GOT3 (cell line): ENCODE results near the gene MAPK8IP3.
"Not testable (repeated sequence)": the region's sequence is repeated elsewhere in the genome, so short reads cannot be mapped to it uniquely, and the experiment has no call there.

ENCODE experiments used
- DNase-seq: peaks from one replicate; lab custom pipeline; 2025; ENCODE audit warnings: mixed read lengths; lab: John Stamatoyannopoulos, UW

Gene MAPK8IP3

DNA sequence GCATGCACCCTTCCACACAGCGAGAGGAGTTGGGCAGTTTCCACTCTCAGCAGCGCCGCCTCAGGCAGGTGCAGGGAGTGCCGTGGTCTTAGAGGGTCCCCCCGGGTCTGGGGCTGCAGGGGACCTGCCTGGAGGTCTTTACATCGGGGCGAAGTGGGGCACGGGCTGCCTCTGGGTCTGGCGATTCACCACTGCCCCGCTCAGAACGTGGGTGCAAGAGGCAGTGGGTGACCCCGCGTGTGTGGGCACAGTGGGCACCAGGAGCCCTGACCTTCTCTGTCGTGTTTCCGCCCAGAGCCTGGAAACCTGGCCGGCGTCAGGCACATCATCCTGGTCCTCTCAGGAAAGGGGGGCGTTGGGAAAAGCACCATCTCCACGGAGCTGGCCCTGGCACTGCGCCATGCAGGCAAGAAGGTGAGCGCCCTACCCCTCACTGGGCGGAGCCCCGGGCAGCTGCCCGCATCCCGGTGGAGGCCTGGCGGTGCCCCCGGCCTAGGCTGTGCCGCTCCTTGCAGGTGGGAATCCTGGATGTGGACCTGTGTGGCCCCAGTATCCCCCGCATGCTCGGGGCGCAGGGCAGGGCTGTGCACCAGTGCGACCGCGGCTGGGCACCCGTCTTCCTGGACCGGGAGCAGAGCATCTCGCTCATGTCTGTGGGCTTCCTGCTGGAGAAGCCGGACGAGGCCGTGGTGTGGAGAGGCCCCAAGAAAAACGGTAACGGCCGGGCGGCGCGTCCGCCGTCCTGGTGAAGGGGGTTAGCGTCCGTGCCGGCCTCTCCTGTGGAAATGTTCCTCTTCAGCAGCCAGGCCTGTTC lies 80.5 kb downstream of the MAPK8IP3 start:
- DNase-seq: no peak

DNA sequence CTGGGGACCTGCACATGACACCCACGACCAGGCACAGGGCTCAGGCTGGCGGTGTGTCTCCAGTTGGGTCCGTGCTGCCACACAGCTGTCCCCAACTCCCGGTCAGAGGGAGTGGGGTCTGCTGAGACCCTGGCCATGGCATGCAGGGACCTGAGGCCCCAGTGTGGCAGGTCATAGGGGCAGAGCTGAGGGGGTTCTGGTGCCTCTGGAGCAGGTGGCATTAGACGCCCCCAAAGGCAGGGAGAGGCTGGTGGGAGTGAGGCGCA lies 81.0 kb downstream of the MAPK8IP3 start:
- DNase-seq: no peak

DNA sequence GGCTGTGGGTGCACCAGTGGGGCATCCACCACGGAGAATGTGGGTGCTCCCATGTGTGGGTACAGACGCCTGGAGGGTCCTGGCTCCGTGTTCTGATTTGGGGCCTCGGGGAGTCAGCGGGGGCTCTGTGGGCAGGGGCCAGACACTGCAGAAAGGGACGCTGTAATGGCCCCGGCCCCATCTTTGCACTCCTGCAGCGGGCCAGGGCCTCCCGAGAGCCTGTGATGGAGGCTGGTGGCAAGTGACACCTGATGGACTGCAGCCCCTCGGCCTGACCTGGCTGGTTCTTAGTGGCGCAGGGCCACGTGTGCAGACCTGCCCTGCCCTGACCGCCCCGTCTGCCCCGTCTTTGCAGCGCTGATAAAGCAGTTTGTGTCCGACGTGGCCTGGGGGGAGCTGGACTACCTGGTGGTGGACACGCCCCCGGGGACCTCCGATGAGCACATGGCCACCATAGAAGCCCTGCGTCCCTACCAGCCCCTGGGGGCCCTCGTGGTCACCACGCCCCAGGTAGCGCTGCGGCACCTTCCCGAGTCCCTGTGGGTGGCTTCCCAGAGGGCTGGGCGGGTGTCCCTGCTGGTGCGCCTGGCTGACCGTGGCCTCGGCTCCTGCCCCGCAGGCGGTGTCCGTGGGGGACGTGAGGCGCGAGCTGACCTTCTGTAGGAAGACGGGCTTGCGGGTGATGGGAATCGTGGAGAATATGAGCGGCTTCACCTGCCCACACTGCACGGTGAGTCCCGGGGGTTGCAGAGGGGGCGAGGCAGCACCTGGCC lies 81.5 kb downstream of the MAPK8IP3 start:
- DNase-seq: no peak

DNA sequence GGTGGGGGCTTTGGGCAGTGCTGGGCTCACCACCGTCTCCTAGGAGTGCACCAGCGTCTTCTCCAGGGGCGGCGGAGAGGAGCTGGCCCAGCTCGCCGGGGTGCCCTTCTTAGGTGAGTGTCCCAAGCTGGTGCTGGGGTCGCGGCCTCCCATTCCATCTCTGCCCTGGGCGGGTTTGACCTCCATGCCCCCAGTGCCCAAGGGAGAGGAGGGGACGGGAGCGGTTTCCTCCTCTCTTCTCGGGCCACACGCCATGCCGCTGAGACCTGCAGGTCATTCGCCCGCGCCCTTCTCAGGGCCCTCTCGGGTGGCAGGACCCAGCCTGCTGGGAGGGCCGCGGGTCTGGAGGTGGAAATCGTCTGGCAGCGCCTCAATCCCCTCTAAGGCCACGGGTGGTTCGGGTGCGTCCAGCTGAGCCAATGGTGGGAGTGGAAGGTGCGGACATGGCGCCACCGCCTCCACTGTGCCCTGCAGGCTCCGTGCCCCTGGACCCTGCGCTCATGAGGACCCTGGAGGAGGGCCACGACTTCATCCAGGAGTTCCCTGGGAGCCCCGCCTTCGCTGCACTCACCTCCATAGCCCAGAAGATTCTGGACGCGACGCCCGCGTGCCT lies 82.2 kb downstream of the MAPK8IP3 start:
- no peak for DNase-seq

DNA sequence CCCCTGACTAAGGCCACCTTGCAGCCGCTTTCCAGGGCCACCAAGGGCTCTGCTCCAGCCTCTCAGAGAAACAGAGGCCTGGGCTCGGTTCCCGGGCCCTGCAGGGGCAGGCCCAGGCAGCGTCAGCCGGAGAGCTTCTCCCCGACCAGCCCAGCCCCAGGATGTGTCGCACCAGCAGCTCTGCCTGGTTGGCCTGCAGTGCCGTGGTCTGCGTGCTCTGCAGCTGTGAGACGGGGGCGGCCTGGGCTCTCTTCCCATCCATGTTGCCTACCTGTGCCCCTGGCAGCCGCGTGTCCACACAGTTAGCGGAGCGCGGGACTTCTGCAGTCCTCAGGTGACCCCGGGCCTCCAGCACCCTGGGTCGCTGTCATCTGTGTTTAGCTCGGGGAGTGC lies 82.7 kb downstream of the MAPK8IP3 start:
- no peak for DNase-seq

DNA sequence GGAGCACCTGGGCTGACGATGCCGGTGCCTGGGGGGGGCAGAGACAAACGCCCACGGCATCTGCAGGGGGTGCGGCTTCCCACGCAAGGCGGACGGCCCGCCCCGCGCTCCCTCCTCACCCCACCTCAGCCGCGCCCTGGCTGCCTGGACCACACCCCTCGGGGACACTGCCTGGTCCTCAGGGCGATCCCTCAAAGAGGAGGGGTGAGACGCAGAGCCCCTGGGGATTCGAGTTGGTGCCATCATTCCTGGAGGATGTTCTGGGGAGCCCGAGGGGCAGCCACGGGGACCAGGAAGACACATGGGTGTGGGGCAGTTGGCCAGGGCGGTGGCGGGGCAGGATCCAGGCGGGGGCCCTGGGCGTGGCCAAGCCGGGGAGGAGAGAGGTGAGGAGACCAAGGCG lies 83.6 kb downstream of the MAPK8IP3 start:
- DNase-seq: no peak

DNA sequence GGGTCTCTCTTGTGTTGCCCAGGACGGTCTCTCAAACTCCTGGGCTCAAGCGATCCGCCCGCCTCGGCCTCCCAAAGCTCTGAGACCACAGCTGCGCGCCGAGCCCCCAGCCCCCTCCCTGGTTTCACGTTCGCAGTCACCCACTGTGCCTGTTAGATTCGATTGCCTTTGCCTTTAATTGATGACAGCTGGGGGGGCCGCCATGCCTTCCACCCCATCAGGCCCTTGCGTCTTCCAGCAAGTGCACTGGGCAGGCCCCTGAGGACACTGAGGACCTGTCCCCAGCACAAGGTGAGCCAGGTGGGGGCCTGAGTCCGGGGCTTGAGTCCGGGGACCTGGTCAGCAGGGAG lies 84.2 kb downstream of the MAPK8IP3 start:
- DNase-seq: no peak

DNA sequence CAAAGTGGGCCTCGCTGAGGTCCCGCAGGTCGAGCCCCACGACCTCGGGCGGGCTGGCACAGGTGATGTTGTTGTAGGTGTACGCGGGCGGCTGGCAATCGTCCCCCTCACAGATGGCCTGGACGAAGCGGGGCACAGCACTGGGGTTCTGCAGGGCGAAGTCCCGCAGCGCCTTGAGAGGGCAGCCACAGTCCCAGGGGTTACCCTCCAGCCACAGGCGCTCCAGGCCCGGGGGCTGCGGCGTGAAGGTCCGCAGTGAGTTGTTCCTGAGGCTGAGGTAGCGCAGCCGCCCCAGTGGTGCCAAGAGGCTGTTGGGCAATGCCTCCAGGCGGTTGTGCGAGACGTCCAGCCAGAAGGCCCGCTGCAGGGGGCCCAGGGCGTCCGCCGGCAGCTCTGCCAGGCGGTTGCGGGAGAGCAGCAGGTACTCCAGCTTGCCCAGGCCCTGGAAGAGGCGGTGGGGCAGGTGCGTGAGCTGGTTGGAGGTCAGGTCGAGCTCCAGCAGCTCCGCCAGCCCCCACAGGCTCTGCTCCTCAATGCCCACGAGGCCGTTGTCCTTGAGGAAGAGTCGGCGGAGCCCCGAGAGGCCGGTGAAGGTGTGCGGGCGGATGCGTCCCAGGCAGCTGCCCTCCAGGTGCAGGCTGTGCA lies 84.7 kb downstream of the MAPK8IP3 start:
- DNase-seq: no peak

DNA sequence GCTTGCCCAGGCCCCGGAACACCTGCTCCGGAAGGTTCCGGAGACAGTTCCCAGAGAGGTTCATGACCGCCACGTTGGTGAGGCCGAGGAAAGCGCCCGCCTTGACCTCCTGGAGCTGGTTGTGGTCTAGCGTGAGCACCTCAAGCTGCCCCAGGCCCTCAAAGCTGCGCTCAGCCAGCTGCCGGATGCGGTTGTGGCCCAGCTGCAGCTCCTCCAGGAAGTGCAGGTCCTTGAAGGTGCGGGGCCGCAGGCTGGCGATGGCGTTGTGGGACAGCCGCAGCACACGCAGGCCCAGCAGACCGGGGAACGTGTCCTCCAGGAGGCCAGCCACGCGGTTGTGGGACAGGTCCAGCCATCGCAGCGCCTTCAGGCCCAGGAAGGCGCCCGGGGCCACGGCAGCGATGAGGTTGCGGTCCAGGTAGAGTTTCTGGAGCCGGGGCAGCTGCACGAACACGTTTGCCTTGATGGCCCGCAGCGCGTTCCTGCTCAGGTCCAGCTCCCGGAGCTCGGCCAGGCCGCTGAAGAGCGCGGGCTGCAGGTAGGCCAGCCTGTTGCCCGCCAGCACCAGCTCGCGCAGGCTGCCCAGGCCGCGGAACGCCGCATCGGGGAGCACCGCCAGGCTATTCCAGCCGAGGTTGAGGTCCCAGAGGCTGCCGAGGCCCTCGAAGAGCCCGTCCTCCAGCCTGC lies 85.4 kb downstream of the MAPK8IP3 start:
- no peak for DNase-seq

DNA sequence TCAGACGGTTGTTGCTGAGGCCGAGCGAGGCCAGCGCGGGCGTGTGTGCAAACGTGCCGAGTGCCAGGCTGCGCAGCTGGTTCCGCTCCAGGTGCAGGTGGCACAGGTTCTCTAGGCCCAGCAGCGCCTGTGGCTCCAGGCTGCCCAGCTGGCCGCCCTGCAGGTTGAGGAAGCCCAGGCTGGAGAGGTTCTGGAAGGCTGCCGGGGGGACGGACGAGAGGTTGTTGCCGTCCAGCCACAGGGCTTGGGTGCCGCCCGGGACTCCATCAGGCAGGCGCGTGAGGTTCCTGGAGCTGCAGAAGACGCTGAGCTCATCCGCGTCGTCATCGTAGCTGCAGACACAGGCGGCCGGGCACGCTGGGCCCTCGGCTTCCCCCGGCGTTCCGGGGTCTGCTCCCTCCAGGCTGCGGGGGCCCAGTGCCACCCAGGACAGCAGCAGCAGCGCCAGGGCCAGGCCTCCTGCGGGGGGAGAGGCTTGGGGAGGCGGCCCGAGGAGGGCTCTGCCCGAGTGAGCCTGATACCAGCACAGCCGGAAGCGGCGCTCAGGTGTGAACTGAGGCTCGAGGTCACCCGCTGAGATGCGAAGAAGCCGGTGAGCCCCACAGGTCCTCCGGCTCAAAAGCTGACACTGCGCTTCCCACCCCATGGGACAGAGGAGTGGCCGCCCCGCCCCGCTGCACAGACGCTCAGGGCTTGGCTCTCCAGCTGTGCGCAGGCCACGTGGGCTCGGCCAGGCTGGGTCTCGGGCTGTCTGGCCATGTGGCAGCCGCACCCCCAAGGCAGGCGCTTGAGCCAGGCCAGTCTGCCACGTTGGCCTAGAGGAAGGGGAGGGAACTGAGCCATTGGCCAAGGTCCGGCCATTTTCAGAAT lies 86.2 kb downstream of the MAPK8IP3 start:
- no peak for DNase-seq

DNA sequence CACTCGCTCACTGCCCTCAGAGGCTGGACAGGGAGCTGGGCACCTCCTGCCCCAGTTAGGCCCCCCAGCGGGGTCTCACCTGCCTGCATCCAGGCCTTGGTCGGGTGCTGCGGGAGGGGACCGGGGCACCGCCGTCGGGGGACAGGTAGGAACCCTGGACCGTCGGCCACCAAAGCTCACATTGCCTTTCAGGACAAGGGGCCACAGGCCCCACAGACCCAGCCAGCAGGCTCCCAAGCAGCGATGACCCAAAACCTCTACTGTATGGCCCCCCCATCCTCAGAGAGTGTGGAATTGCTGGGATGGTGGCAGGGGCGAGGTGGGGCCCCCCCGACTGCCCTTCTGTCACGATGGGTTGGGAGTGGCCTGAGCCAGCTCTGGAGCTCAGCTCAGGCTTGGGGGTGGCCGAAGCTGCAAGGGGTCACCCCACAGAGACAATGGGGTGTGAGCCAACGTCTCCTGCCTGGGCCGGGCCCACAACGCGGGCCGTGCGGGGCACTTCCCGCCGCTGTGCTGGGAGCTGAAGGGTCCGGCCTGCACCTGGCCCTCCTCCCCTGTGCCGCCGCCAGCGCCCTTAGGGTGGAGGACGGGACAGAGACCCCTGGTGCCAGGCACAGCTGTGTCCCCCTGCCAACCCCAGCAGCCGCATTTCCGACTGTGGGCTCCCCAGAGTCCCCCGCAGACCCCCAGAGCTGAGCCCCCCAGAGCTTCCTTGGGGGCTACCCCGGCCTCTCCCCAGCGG lies 87.0 kb downstream of the MAPK8IP3 start:
- no peak for DNase-seq

DNA sequence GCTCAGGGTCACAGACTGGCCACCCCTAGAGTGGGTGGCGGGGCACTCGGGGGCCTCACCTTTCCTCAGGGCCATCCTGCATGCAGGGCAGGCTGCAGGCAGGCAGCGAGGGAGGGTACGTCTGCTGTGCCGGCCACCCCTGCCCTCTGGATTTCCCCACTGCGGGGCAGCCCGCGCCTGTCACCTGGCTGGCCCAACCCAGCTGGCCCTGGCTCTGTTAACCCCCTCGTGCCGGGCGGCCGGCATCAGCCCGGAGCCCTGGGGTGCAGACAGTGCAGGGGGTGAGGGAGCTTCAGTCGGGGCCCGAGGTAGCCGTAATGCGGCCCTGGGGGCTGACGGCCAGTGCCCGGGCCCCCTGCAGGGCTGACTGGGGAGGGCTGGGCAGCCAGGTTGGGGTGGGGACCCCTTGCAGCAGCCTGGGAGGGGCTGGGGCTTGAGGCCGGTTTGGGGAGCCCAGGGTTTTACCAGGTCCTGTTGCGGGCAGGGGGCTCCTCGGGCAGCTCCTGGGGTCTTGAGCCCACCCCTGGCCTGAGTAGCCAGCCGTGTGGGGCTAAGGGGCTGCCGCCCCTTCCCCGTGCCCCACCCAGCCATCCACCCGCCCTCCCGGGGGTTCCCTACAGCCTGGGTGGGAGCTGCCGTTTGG lies 87.7 kb downstream of the MAPK8IP3 start, which contains the start of gene IGFALS:
TSS of gene IGFALS (minus strand) at position 128 of the 643 bp plus-strand sequence. CDS start at position 75, 53 bp downstream.
- DNase-seq: no peak

DNA sequence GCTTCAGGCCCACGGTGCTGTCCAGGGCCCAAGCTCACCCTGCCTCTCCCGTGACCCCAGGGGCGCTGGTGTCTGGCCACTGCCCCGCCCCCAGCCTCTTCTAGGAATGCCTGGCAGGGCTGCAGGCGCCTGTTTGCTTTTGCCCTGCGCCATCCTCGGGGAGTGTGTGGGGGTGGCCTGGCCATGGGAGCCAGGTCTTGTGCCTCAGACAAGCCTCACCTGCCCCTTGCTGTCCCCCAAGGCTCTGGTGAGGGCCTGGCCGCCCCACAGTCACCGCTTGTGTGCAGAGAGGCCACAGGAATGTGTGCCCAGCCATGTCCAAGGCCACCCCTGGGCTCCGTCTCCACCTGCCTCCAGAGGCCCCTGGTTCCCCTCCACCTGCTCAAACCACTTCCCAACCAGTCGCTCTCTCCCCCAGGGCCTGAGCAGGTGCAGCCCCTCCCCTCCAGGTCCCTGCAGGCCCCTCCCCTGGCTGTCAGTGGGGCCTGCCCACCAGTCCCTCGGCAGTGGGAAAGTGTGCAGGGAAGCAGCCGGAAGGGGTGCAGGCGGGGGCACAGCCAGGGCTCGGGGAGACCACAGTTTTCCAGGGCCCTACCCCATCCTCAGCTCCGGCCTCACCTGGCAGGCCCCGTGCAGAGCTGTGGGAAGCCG lies 88.4 kb downstream of the MAPK8IP3 start:
- DNase-seq: no peak

DNA sequence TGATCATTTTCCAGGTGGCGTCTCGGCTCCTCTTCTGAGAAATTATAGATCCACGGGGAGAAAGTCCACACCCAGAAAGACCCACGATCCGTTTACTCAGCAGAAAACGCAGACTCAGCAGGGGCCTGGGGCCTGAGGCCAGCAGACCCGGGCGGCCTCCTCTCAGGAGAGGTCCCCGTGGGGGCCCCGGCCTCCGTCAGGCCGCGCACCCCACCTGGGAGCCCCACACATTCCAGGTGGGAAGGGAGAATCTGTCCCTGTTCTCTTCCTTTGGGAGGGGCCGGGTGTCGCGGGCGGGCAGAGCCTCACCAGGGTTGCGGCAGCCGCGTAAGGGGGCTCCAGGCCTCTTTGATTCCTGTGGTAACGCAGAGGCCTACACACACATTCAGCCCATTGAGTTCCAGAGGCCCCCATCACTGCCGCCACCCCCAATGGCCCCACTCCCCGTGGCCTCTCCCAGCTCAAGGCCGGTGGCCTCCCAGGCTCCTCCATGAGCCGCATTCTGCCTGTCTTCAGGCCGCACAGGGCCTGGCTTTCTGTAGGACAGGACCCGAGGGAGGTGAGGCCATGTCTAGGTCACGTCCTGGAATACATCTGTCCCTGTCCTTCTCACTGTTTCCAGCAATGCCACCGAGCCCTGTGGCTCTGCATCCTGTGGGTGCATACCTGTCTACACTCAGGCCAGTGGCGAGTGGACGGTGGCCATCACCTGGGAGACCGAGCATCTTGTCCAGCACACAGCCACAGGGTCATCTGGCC lies 89.1 kb downstream of the MAPK8IP3 start:
- DNase-seq: no peak

DNA sequence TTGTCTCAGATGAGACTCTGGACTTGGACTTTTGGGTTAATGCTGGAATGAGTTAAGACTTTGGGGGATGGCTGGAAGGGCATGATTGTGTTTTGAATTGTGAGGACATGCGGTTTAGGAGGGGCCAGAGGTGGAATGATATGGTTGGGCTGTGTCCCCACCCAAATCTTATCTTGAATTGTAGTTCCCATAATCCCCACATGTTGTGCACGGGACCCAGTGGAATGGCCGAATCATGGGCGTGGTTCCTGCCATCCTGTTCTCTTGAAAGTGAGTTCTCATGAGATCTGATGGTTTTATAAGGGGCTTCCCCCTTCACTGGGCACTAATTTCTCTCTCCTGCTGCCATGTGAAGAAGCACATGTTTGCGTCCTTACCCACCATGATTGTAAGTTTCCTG lies 93.3 kb downstream of the MAPK8IP3 start:
- DNase-seq: not testable (repeated sequence)

DNA sequence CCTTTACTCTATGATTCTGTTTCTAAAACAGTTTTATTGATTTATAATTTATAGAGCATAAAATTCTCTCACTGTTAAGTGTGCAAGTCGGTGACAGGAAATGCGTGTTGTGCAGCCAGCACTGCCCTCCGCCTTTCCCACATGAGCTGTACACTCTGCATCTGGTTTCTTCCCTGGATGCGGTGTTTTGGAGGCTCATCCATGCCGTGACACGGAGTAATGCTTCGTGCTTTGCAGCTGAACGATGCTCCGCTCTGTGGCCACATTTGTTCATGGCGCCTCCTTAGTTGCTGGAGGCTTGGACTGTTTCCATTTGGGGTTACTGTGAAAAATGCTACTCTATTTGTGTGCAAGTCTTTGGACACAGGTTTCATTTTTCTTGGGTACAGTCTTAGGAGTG lies 94.7 kb downstream of the MAPK8IP3 start:
- DNase-seq: no peak

DNA sequence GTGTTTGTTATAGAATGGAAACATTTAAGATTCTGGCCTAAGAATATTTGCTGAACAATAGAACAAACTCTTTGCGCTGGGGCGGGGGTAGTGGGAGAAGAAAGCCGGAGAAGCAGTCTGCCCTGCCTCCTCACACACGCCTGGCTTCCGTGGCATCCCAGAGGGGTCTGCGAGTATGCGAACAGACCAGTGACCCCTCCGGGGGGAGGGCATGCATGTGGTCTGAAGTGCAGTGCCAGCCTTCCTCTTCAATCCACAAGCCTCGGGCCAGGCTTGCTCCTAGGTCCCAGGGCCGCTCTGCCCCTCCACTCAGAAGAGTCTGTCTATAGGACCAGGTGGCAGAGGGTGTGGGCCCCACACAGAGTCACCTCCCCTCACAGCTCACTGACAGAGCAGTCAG lies 101.6 kb downstream of the MAPK8IP3 start:
- no peak for DNase-seq

DNA sequence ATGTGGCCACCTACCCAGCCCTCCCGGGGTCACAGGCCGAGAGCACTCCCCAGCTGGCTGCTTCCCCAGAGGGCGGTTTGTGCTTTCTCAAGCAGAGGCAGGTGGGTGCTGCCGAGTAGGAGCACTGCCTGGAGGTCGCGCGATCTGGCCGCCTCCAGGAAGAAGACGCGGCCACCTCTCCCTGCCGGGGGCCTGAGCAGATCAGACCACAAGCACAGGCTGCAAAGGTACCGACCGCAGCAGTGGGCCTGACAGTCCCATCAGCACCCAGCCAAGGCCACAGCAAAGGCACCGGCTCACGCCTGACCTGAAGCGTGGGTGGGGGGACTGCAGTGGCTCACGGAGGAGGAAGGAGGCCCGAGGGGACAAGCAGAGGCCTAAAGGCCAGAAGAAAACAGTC lies 102.7 kb downstream of the MAPK8IP3 start:
- no peak for DNase-seq
